GM19468 (cell line): ENCODE measurements around the gene SLC43A1.
A peak's percentile ranks its signal among the peaks of the same experiment; 100 is the strongest.

Experiments
- ATAC-seq: cut with Tn5 transposase; IDR thresholded peaks from one replicate; pipeline ENCODE4 v1.9.1; 2021; ENCODE audit warnings: mild to moderate bottlenecking, moderate library complexity, moderate number of reproducible peaks; ENCODE audit not compliant: unreplicated experiment; ENCODE audit errors: extremely low read depth

SLC43A1 gene

GRCh38 chr11:57481915-57482781 lies 33.4 kb downstream of the SLC43A1 start:
- no peak for ATAC-seq

DNA sequence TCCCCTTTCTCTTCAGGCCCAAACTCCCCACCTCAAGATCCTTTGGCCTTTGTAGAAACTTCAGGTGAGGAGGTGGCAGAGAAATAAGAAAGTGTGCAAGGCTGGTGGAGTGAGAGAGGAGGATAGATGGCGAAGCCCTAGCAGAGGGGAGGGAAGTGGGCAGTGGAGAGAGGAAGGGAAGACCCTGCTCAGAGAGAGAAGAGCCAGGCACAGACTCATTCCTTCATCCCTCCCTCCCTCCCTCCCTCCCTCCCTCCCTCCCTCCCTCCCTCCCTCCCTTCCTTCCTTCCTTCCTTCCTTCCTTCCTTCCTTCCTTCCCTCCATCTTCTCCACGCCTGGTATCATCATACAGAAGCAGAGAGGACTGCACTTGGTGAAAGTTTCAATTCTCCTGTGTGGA lies 34.2 kb downstream of the SLC43A1 start:
- ATAC-seq = no peak

- no peak for ATAC-seq
Measured at GRCh38 chr11:57480409-57481137, 34.9 kb downstream of the SLC43A1 start.

GRCh38 chr11:57479911-57480310 lies 35.6 kb downstream of the SLC43A1 start:
- ATAC-seq = no peak

DNA sequence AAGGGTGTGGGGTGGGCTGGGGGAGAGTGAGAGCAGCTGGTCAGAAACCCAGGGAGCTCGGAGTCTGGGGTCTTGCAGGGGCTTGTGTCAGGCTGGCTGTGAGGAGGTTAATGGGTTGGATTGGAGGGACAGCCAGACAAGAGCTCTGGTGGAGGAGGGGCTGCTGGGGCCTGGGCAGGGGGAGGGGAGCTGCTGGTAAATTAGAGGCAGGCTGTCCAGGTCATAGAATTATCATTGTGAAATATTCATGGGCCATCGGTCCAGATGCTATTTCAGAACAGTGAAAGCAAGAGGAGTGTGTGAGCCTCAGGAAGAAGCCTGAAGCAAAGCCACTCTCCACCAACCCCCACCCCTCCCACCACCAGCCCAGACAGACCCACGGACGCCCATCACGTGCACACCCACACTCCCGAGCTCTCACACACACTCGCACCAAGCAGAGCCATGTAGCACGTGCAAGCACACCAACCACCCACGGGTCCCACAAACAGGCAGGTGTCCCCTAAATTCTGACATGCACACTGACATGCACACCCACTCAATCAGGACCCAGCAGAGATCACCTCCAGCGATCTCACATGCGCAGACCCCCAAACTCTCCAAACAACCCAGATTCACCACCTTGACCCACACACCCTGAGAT lies 36.4 kb downstream of the SLC43A1 start:
- ATAC-seq = no peak

- no peak for ATAC-seq
Measured at GRCh38 chr11:57477507-57478189, 37.9 kb downstream of the SLC43A1 start.

DNA sequence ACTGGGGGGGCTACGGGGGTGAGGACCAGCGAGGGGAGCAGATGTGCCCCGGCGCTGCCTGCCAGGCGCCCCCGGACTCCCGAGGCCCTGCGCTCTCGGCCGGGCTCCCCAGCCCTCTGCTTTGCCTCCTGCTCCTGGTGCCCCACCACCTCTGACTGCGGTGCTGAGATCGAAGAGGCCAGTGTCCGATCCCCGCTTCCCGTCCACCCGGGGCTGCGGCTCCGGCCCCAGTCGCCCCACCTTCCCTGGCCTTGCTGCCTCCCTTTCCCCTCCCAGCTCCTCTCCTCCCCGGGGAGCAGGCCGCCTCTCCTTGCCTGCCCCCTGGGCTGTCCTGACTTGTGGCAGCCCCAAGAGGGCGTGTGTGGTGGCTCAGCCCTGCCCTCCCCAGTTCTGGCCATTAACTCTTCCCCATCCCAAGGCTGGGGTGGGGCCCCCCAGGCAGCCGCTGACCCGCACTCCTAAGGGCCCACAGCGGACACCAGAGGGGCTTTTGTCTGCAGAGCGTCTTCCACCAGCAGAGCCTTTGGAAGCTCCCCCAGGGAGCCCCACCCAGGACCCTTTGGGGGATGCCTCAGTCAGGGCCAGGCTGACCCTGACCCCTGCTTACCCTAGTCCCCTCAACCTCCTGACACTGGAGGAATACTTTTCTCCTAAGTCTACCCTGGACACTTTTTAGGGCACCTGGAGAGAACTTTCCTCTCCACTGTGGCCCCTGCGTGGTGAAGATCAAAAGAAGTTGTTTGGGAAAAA lies 38.6 kb downstream of the SLC43A1 start:
- peak; percentile 41 for ATAC-seq

DNA sequence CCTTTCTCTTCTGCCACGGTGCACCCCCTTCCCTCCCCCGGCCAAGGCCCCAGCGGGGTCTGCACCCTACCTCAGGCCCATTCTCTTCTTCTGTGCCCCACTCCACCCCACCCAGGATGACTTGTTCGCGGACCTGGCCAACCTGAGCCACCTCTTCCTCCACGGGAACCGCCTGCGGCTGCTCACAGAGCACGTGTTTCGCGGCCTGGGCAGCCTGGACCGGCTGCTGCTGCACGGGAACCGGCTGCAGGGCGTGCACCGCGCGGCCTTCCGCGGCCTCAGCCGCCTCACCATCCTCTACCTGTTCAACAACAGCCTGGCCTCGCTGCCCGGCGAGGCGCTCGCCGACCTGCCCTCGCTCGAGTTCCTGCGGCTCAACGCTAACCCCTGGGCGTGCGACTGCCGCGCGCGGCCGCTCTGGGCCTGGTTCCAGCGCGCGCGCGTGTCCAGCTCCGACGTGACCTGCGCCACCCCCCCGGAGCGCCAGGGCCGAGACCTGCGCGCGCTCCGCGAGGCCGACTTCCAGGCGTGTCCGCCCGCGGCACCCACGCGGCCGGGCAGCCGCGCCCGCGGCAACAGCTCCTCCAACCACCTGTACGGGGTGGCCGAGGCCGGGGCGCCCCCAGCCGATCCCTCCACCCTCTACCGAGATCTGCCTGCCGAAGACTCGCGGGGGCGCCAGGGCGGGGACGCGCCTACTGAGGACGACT lies 39.3 kb downstream of the SLC43A1 start:
- ATAC-seq = no peak

DNA sequence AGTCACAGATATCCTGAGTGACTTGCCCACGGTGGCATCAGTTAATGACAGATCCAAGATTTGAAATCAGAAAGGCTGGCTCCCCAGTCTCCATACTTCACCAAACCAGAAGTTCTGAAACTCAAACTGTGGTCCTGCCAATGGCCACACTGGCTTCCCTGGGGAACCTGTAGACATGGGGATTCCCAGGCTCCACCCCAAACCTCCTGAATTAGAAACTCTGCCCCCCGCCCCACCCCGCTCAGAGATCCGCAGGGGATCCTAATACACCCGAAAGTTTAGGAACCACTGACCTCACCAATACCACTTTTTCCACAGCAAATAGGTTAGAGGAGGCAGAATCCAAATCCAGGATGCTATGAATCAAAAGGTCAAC lies 39.8 kb downstream of the SLC43A1 start:
- ATAC-seq = no peak

- no peak for ATAC-seq
Measured at GRCh38 chr11:57475191-57475590, 40.3 kb downstream of the SLC43A1 start.

- no peak for ATAC-seq
Measured at GRCh38 chr11:57474803-57475115, 40.7 kb downstream of the SLC43A1 start.

GRCh38 chr11:57474017-57474802 lies 41.3 kb downstream of the SLC43A1 start:
- no peak for ATAC-seq

DNA sequence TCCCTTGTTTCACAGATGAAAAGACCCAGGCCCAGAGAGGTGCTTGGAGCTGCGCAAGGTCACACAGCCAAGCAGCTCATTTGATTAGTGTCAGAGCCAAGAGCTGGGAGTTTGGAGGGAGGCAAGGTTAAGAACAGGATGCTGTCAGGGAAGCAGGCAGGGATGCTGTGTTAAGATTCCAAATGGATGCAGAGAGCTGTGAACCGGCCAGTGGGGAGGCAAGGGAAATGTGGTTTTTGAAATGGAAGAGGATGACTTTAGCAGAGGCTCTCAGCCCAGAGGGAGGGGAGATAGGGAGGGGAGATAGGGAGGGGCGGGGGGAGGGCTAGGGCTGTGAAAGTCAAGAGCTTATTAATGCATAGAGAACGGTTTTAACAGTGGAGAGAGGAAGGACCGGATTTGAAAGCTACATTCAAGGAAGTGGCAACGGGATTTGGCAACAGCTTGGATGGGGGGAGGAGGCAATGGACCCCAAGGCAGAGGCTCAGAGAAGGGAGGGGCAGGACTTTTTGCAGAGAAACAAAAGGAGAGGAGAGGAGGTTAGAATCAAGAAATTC lies 42.1 kb downstream of the SLC43A1 start:
- ATAC-seq = no peak

DNA sequence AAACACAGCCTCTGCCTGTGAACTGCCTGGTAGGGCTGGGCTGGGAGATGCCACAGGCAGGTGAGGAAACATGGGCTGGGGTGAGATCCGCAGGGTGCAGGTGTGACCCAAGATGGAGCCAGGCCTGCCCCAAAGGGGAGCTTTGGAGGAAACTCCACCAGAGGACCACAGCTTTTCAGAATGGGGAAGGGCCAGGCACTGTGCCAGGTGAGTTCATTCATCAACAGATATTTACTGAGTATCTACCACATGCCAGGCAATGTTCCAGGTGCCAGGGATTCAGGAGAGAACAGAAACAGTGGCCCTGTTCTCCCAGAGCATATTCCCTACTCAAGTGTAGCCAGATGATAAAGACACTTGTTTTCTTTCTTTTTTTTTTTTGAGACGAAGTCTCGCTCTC lies 44.0 kb downstream of the SLC43A1 start:
- no peak for ATAC-seq

- no peak for ATAC-seq
Measured at GRCh38 chr11:57469268-57469667, 46.2 kb downstream of the SLC43A1 start.

DNA sequence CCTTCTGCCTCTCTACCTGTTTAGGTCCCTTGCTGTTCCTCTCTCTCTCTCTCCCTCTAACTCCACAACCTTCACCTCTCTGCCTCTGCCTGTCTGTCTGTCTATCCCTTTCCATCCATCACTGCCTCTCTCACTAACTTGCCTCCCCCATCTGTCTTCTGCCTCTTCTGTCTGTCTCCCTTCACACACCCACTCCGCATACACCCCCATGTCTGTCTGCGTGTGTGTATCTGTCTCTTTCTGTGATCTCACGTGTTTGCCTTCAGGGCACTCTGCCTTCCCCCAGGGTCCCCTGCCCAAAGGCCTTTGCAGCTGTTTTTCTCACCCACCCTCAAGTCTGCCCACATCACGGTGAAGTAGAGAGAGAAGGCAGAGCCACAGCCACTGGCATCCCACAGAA lies 47.2 kb downstream of the SLC43A1 start:
- no peak for ATAC-seq

- ATAC-seq = no peak
Measured at GRCh38 chr11:57467508-57468157, 47.9 kb downstream of the SLC43A1 start.

GRCh38 chr11:57466680-57467079 lies 48.8 kb downstream of the SLC43A1 start:
- ATAC-seq = no peak
